Osteocyte (in vitro differentiated cells): ENCODE measurements around the gene NPTN. TPM values are rescaled to one million over a fixed set of nuclear protein-coding genes. Genes with fewer than 3 reads are reported as not detected.

Experiments
- DNase-seq: peaks from one replicate; pipeline ENCODE4 v3.0.0; 2021; ENCODE audit warnings: mixed read lengths; ENCODE audit not compliant: unreplicated experiment; ENCODE audit errors: extremely low spot score
- H3K27ac Mint-ChIP-seq: one replicate; pipeline ENCODE4 v1.8.0; 2021; ENCODE audit warnings: mild to moderate bottlenecking, mixed read lengths; ENCODE audit not compliant: unreplicated experiment
- H3K27me3 Mint-ChIP-seq: one replicate; pipeline ENCODE4 v1.8.0; 2021; ENCODE audit warnings: mixed read lengths; ENCODE audit not compliant: unreplicated experiment
- H3K36me3 Mint-ChIP-seq: one replicate; pipeline ENCODE4 v1.8.0; 2021; ENCODE audit warnings: mixed read lengths; ENCODE audit not compliant: unreplicated experiment
- H3K4me1 Mint-ChIP-seq: one replicate; pipeline ENCODE4 v1.8.0; 2021; ENCODE audit warnings: mixed read lengths; ENCODE audit not compliant: unreplicated experiment
- H3K4me3 Mint-ChIP-seq: one replicate; pipeline ENCODE4 v1.8.0; 2021; ENCODE audit warnings: mild to moderate bottlenecking, moderate library complexity, mixed read lengths; ENCODE audit not compliant: unreplicated experiment
- H3K9me3 Mint-ChIP-seq: one replicate; pipeline ENCODE4 v1.8.0; 2021; ENCODE audit warnings: mixed read lengths; ENCODE audit not compliant: unreplicated experiment
- CTCF ChIP-seq: fragments of 200-600 bp; sonication (generic); IDR thresholded peaks from 2 replicates; pipeline ENCODE4 v1.5.0; 2021; ENCODE audit warnings: antibody characterized with exemption, mild to moderate bottlenecking, moderate library complexity
- long read RNA-seq: library from polyadenylated mRNA; unstranded; transcript quantifications from one replicate; pipeline ENCODE4 v2.0.0, GENCODE V29; 2021
- total RNA-seq: library from RNA; stranded (reverse); gene quantifications from 2 replicates; pipeline ENCODE4 v1.2.1, GENCODE V29; 2021

Gene NPTN
- total RNA-seq: 192 and 194 TPM in 2 replicates
- long read RNA-seq, transcript NPTN-202 (8 exons, 2,817 nt): major isoform, 99 of 133 reads
- long read RNA-seq, partial matches to known transcripts: 18 of 133 reads
- long read RNA-seq, other reads (novel, unspliced or antisense): 14 of 133 reads

GRCh38 chr15:73633111-73633990 lies at the start of gene NPTN:
TSS of gene NPTN (minus strand) at chr15:73633389. CDS start at chr15:73633215, 174 bp downstream.
- Mint-ChIP-seq H3K4me3 (peak within 1 kb of the TSS; percentile 79), H3K36me3 (no peaks in the 10 kb centered on the region), H3K4me1 (peaks cover 78% of the 10 kb centered on the region), H3K27me3 (no peaks in the 10 kb centered on the region), H3K27ac (peak within 1 kb of the TSS; percentile 100), H3K9me3 (no peaks in the 10 kb centered on the region)
- DNase-seq: peak; percentile 100
- peak; percentile 15 for TF ChIP-seq CTCF

DNA sequence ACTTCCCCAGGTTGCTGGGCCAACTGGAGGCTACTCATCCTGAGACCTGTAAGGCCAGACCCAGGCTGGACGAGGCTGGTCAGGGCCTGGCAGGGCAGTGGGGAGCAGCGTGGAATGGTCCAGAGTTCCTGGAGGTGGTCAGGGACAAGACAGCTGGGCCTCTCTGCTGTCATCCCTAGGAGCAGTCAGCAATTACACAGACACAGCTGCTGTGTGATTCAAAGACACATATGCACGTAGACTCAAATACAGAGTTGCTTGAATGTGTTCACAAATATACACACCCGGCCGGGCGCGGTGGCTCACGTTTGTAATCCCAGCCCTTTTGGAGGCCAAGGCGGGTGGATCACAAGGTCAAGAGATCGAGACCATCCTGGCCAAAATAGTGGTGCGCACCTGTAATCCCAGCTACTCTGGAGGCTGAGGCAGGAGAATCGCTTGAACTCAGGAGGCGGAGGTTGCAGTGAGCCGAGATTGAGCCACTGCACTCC lies 49.5 kb upstream of the NPTN start:
- Mint-ChIP-seq H3K36me3 (no peaks in the 10 kb centered on the region), H3K4me3 (no peak overlapping the region), H3K27ac (no peak overlapping the region), H3K4me1 (peaks cover 28% of the 10 kb centered on the region), H3K27me3 (no peaks in the 10 kb centered on the region), H3K9me3 (no peaks in the 10 kb centered on the region)
- DNase-seq: no peak
- no peak for TF ChIP-seq CTCF

- TF ChIP-seq CTCF: no peak
- Mint-ChIP-seq H3K9me3 (no peaks in the 10 kb centered on the region), H3K27ac (no peak overlapping the region), H3K27me3 (no peaks in the 10 kb centered on the region), H3K4me1 (peaks cover 25% of the 10 kb centered on the region), H3K4me3 (no peak overlapping the region), H3K36me3 (no peaks in the 10 kb centered on the region)
- no peak for DNase-seq
Observed at GRCh38 chr15:73681856-73682599, 48.8 kb upstream of the NPTN start.

DNA sequence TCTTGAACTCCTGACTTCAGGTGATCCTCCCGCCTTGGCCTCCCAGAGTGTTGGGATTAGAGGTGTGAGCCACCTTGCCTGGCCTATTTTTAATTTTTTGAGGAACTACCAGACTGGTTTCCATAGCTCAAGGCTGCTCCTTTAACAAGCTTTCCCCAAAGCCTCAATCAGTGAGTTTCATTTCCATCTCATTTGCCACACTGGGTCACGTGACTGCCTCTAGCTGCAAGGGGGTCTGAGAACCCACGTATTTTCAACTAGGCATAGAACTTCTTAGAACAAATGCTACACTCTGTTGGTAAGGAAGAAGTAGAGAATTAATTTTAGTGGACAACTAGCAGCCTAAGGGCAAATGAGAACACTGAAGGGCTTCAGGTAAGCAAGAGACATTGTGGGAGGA lies 47.9 kb upstream of the NPTN start:
- H3K36me3 Mint-ChIP-seq: no peaks in the 10 kb centered on the region
- H3K4me1 Mint-ChIP-seq: peaks cover 16% of the 10 kb centered on the region
- no peaks in the 10 kb centered on the region for H3K27me3 Mint-ChIP-seq
- no peaks in the 10 kb centered on the region for H3K9me3 Mint-ChIP-seq
- H3K4me3 Mint-ChIP-seq: no peak overlapping the region
- no peak for TF ChIP-seq CTCF
- DNase-seq: no peak
- no peak overlapping the region for H3K27ac Mint-ChIP-seq

- DNase-seq: no peak
- no peak overlapping the region for H3K27ac Mint-ChIP-seq
- H3K36me3 Mint-ChIP-seq: no peaks in the 10 kb centered on the region
- H3K4me3 Mint-ChIP-seq: no peak overlapping the region
- no peaks in the 10 kb centered on the region for H3K27me3 Mint-ChIP-seq
- no peak for TF ChIP-seq CTCF
- no peaks in the 10 kb centered on the region for H3K9me3 Mint-ChIP-seq
- H3K4me1 Mint-ChIP-seq: peaks cover 10% of the 10 kb centered on the region
Observed at GRCh38 chr15:73680549-73680948, 47.4 kb upstream of the NPTN start.
